Middle frontal gyrus (tissue), 1 donor: ENCODE results near the gene ADGRG3.
A peak's percentile ranks its signal among the peaks of the same experiment; 100 is the strongest.

Experiments used
- DNase-seq: peaks from one replicate; pipeline ENCODE4 v3.0.0-alpha.2; 2015; ENCODE audit warnings: low spot score; ENCODE audit errors: extremely low spot score

ADGRG3 gene, protein sequence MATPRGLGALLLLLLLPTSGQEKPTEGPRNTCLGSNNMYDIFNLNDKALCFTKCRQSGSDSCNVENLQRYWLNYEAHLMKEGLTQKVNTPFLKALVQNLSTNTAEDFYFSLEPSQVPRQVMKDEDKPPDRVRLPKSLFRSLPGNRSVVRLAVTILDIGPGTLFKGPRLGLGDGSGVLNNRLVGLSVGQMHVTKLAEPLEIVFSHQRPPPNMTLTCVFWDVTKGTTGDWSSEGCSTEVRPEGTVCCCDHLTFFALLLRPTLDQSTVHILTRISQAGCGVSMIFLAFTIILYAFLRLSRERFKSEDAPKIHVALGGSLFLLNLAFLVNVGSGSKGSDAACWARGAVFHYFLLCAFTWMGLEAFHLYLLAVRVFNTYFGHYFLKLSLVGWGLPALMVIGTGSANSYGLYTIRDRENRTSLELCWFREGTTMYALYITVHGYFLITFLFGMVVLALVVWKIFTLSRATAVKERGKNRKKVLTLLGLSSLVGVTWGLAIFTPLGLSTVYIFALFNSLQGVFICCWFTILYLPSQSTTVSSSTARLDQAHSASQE

GRCh38 chr16:57668263-57668571 is at the start of gene ADGRG3:
Gene ADGRG3, plus strand, starts transcription at chr16:57668306. Its CDS starts 42 bp downstream, at chr16:57668348.
- DNase-seq, result no peak

DNA sequence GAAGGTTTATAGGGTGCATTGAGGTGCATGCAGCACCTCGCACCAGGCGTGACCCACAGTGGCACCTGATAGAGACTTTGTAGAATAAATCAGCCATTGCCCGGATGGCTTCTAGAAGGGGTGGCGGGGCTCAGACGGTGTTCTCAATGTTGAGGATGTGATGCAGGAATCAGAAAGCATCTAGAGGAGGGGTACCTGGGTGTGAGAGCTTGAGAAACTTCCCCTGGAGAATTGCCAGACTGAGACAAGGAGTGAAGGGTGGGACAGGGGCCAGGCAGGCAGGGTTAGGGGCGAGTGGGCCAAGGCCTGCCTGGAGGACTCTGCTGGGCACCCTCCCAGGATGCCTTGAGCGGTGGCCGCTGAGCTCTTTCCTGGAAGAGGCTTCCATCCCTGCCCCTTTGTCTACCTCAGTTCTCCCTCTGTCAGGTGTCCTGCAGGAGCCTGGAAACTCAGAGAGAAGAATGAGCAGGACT is 48.9 kb upstream of the ADGRG3 start:
- no peak for DNase-seq

DNA sequence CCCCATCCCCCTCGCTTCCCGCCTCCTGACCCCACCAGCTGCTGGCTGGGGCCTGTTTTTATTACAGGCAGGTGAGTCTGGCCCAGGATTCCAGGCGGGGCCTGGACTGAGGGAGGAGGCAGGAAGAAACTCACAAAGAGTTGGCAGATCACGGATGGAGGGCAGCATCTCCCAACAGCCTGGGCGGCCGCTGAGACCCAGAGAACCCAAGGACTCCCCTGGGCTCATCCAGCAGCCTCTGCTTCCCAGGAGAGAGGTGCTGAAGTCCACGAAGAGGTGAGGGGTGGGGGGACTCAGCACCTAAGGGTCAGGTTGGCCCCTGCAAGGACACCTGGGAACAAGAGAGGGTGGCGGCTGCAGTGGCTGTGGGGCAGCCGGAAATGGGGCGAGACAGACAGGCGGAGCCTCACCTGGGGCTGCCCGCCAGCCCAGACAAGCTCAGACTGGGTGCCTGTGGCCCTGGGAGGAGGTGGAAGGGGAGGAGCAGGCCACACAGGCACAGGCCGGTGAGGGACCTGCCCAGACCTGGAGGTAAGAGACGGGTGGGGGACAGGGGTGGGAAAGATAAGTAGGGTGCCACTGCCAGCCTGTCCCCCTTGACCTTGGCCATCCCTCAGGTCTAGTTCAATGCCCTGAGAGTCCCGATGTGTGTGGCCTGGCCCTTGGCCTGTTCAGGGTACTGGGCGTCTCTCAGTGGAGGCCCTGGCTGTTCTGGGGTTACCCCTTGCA is 48.3 kb upstream of the ADGRG3 start:
- DNase-seq, result no peak

DNA sequence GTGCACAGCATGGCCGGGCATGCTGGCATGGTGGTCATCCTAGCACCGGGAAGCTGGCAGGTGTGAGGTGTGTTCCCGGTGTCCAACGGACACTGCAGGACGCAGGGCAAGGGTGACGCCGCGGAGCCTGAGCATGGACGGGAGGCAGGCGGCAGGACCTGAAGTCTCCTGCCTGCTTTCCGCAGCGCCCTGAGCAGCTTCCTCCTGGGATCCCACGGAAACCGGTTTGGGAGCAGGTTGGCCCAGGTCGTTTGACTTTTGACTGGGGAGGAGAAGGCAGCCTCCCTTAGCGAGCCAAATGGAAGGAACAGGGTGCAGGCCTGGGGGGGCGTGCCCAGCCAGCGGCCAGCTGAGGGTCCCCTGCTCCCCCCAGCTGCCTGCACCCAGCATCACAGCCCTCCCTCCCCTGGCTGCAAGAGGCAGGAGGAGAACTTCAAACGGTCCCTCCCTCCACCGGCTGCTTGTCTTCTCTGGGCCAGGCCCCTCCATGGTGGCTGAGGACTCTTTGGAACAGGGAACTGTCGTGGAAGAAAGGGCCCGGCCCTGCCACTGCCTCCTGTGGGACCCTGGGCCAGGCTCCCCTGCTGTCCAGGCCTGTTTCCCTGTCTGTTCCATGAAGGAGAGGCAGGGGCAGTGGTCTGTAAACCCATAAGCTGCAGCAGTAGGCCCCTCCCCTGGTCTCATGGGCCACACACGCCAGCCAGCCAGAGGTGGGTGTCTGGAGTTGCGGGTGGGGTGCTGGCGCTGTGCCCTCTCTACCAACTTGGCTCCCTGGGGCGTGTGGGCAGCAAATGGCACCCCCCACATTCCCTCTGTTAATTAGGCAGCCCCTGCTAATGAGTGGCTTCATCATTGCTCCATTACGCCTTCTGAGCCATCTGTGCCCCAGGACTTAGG is 47.5 kb upstream of the ADGRG3 start:
- DNase-seq, result no peak

- no peak for DNase-seq
These were observed 46.4 kb upstream of the ADGRG3 start for GRCh38 chr16:57621521-57622271.

GRCh38 chr16:57622361-57623250 is 45.5 kb upstream of the ADGRG3 start:
- DNase-seq, result no peak

DNA sequence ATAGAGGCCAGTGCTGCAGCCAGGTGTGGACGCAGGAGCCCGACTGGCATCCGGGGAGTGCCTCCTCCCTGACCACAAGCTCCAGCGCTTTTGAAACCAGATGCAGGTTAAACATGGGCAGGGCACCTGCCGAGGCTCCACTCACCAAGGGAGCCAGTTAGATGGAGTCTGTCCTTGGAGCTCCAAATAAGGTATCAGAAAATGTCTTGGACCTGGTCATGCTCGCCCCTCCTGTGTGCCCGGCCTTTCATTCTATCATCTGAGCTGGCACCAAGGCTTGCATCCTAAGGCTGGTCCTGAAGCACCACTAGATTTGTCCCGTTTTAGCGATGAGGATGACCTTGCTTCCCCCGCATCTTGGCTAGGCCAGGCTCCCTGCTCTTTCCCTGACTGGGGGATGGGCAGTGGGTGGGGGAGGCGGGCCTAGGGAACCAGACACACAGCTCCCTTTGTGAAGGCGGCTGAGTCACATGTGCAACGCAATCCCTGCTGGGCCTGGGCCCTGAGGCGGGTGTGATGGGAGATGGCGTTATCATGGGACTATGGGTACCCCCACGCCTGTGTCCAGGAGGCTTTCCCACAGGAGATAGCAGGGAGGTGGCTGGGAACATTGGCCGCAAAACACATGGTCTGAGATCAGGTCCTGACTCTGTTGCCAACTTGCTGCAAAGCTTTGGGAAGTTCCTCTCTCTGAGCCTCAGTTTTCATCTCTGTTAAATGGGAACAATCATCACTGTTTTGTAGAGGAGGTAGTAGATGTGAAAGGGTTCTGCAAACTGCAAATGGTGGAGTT is 44.7 kb upstream of the ADGRG3 start:
- DNase-seq, result peak; percentile 34

GRCh38 chr16:57624044-57624688 is 43.9 kb upstream of the ADGRG3 start:
- no peak for DNase-seq

DNA sequence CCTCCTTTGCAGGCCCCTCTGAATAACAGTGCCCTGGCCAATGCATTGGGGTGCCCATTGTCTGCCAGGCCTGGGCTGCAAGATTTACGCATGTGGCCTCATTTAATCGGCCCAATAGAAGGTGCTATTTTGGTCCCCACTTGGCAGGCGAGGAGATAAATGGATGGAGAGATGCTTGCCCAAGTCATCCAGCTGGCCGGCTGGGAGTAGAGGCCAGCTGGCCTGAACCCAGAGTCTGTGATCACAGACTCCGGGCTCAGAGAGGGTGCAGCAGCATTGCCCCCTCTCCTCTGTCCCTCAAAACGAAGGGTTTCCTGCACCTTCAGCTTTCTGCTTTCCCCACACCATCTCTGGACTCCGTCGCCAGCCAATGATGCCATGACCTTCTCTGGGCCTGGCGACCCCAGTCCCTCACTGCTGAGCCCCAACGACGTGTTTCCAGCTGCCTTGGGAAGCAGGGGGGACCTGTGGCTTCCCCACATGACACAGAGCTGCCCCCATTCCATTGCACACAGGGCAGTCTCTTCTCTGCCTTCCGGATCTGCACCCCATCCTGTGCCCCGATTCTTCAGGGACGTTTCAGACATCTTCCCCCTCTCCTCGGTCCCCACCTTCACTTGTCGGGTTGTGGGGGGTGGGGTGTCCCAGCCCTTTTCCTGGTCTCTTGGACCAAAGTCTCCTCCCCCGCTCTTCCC is 43.2 kb upstream of the ADGRG3 start:
- peak; percentile 62 for DNase-seq

DNA sequence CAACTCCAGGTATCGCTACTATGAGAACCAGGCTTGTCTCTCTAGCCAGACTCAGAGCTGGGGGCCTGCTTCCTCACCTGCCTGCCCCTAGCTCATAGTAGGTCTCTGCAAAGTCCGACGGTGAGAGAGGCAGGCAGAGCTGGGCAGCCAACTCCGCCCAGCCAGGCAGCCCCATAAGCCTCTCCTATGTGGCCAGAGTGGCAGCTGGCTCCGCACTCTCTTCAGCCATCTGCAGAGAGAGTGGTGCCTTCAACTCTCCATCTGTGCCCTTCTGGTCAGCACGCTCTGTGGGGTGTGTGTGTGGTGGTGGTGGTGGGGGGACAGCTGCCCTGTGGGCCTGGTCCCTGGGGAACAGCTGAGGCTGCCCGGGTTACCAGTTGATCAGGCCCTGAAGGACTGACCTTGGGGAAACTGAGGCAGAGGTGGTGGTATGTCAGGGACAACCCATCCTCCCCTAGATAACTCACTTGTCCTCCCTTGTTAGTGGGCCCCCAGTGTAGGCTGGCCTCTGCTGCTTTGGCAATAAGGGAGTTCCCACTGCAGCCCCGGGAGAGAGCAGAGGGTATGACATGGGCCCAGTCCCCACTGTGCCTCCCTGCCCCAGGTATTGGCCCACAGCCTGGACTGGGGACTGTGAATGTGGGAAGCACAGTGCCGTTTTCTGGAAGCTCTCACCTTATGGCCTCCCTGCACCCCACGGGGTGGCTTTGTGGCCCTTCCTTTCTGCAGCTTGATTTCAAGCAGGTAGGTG is 41.5 kb upstream of the ADGRG3 start:
- no peak for DNase-seq

DNA sequence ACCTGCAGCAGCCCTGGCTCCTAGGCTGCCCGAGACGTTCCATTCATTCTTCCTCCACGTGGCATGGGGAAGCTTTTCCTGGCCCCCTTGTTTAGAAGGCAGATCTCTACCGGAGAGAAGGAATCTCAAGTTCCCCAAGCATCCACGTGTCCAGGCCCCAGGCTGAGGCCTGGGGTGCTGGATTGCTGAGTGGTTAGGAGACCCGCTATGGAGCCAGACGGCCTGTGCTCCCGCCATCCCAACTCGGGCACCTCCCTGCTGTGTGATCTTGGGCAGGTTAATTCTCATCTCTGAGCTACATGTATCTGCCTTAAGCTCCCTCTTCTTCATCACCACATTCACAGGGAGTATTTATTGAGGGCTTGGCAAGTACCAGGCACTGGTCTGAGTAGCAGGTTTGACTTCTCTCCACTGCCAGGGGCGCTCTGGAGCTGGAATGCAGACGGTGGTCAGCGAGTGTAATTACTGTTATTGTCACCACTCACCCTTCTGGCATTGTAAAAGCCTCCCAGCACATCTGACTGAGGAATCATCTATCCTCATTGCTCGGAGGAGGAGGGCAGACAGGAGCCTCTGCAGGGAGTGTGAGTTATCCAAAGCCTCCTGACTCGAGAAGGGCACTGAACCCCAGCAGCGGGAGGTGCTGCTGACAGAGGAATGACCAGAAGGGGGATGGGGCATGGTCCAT is 40.8 kb upstream of the ADGRG3 start:
- DNase-seq, result no peak

DNA sequence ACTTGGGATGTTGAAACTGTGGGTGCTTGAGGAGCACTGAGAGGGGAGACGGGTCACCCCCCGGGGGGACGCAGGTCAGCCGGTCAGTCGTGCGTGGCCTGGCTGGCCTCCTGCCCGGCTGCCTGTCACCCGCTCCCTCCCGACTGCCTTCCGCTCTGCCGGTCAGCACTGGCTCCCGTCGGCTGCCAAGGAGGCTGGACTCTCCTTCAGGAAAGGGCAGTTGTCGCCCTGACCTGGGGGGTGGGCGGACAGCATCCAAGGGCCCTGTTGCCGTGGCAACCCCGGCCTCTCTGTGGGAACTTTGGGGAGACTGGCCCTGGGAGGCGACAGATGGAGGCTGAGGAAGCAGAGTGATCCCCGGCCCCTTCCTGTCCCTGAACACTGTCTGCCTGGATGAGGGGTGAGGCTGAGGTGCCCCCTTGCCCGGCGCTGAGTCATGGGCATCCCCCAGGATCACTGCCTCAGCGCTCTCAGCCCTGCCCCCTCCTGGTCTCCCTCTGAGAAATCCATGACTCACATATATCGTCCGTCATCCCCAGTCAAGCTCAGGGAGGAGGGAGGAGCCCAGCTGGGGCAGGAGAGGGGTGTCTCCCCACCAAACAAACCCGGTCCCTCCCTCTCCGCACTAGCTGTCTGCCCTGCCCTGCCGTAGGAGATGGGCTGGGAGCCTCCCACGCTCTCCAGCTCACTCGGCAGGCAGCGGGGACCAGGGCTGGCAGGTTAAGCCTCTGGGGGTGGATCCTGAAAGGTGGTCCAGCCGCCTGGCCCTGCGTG is 39.9 kb upstream of the ADGRG3 start, which contains the start of gene ADGRG1:
TSS of gene ADGRG1 (plus strand) at position 623 of the 774 bp plus-strand sequence. CDS start 21,658 bp downstream, outside the sequence.
- DNase-seq, result no peak

GRCh38 chr16:57628783-57629293 is 39.3 kb upstream of the ADGRG3 start:
- no peak for DNase-seq

- no peak for DNase-seq
These were observed 38.3 kb upstream of the ADGRG3 start for GRCh38 chr16:57629516-57630406.
